VCaP (cell line): ENCODE data around the gene YIF1A.

Experiments used
- H3K27ac ChIP-seq: fragments of 450-650 bp; 2 replicates; pipeline ENCODE4 v1.5.1; 2017
- CTCF ChIP-seq: fragments of 450-650 bp; conservative IDR thresholded peaks from 2 replicates; pipeline ENCODE4 v1.5.1; 2017; ENCODE audit warnings: mild to moderate bottlenecking, moderate library complexity

YIF1A gene

GRCh38 chr11:66239998-66240780 is 48.8 kb downstream of the YIF1A start:
- TF ChIP-seq CTCF: no peak
- H3K27ac ChIP-seq: peak overlapping the region; percentile 4; the same call in 1 of the 2 replicates

- TF ChIP-seq CTCF: no peak
- H3K27ac ChIP-seq: no peak overlapping the region
These were observed 49.4 kb downstream of the YIF1A start for GRCh38 chr11:66239511-66239910.

- no peak overlapping the region for H3K27ac ChIP-seq
- TF ChIP-seq CTCF: no peak
These were observed 50.0 kb downstream of the YIF1A start for GRCh38 chr11:66238786-66239413.

GRCh38 chr11:66237867-66238266 is 51.1 kb downstream of the YIF1A start:
- no peak overlapping the region for H3K27ac ChIP-seq
- peak; percentile 45 for TF ChIP-seq CTCF

- TF ChIP-seq CTCF: no peak
- H3K27ac ChIP-seq: no peak overlapping the region
These were observed 53.8 kb downstream of the YIF1A start for GRCh38 chr11:66235141-66235540.
